HG02884 (cell line): ENCODE data around the gene PSMA2.

Experiments
- ATAC-seq: cut with Tn5 transposase; IDR thresholded peaks from one replicate; pipeline ENCODE4 v1.9.1; 2021; ENCODE audit warnings: mild to moderate bottlenecking, moderate library complexity; ENCODE audit not compliant: unreplicated experiment

Gene PSMA2

DNA sequence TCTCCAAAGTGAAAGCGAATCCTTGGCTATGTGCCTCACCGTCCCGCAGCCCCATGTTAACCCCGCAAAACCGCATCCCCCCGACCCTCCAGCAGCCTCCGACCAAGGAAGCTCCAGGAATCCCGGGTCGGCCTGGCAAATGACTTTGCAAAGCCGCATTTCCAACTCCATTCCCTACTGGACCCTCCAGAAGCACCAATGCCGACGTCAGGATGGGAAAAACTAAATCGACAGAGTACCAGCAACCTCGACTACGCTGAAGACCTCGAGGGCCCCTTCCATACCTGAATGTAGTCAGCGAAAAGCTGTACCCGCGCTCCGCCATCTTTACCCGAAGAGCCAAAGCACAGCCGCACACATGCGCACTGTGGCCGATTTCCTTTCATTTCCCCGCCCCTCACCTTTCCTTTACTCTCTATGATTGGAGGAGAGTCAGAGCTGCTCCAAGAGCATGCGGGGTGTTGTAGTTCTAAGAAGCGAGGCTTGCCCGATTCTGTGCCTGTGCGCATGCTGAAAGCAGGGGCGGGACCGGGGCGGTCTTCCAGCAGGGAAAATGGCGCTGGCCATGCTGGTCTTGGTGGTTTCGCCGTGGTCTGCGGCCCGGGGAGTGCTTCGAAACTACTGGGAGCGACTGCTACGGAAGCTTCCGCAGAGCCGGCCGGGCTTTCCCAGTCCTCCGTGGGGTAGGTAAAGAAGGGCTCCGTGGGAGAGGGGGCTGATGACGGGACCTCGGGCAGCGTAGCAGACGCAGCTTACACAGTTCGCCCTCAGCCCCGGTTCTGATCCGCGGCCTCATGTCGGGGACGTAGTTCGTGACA lies at the start of gene PSMA2, which contains the start of gene MRPL32:
TSS of gene PSMA2 (minus strand) at position 341 of the 818 bp plus-strand sequence. CDS start at position 325, 16 bp downstream.
TSS of gene MRPL32 (plus strand) at position 543 of the 818 bp plus-strand sequence. CDS start at position 554, 11 bp downstream.
- ATAC-seq = peak; percentile 99

DNA sequence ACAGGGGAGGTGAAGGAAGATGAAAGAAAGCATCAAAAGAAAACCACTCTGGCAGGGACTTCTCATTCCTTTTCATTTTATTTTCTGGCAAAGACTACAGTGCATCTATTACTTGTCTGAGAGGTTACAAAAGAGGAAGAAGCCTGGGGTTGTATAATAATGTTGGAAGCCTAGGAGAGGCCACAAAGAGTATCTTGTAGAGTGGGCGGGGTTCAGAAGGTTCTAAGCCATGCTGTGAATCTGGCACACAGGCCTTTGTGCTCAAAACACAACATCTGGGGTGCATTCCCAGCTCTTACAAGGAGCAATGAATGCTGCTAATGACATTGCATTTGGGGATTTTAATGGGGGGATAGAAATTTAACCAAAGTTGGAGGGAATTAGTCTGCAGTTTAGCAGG lies 49.6 kb upstream of the PSMA2 start:
- ATAC-seq = no peak

- ATAC-seq = no peak
Observed at GRCh38 chr7:42980514-42980913, 48.5 kb upstream of the PSMA2 start.

DNA sequence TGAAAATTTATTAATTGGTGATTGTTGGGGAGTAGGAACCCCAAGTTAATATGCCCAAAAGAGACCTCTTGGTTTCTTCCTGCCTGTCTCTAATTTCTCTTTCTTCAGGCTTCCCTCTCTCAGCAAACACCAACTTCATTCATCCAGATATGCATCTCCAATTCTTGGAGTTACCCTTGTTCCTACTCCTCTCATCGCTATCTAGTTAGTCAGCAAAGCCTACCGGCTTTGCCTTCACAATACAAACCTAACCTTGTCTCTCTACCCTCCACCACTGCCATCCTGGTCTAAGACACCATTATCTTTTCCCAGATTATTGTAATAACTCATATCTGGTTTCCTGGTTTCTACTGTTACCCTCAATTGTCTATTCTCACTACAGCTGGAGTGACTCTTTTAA lies 48.1 kb upstream of the PSMA2 start:
- no peak for ATAC-seq

DNA sequence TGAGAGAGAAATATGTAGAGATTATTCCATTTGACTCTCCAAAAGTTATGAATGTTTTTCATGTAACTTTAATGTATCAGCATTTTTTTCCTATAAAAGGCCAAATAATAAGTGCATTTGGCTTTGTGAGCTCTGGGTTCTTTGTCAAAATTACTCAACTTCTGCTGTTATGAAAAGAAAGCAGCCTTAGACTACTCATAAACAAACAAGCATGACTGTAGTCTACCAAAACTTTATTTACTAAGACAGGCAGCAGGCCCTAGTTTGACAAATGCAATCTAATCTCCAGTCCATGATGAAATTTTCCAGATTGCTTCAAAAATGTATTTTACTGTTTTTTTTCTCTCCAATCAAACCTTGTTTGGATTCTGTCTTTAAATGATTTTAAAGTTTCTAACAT lies 46.5 kb upstream of the PSMA2 start:
- ATAC-seq = no peak

DNA sequence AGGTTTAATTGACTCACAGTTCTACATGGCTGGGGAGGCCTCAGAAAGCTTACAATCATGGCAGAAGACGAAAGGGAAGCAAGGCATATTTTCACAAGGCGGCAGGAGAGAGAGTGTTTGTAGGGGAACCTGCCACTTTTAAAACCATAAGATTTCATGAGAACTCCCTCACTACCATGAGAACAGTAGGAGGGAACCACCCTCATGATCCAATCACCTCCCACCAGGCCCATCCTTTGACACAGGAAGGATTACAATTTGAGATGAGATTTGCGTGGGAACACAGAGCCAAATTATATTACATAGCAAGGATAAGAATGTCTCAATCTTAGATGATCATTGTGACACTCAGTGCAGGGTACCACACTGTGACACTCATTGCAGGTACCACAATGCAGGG lies 44.4 kb upstream of the PSMA2 start:
- no peak for ATAC-seq

DNA sequence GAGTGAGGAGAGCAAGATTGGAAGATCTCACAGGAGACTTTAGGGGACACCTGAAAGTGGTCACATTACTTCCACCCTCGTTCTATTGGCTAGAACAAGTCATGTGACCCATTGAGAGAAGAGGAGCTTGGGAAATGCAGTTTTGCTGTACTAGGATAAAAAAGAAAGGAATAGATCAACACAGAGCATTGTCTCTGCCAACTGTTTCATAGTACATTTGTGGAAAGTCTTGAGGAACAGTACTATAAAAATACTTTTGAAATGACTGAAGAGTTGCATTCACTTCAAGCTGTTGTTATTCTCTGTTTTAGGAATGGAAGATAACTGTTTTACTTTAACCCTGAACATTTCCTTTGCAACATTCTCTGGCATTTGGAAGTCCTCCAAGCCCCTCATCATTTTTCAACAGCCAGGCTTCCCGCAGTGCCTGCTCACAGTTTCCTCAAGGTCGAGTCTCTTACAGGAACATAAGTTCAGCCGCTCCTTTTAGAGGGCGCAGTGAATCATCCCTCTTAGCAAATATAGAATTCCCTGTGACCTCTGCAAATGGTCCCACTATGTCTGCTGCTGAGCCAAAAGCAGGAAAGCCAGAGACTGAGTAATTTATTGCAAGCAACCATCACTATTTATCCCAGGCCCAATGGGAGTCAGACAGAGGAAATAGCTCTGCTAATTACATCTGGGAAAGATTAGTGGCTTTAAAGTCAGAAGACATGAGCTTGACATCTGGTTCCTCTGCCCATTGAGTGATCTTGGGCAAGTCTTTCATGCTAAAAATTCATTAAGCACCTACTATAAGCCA lies 40.9 kb upstream of the PSMA2 start:
- ATAC-seq = no peak

DNA sequence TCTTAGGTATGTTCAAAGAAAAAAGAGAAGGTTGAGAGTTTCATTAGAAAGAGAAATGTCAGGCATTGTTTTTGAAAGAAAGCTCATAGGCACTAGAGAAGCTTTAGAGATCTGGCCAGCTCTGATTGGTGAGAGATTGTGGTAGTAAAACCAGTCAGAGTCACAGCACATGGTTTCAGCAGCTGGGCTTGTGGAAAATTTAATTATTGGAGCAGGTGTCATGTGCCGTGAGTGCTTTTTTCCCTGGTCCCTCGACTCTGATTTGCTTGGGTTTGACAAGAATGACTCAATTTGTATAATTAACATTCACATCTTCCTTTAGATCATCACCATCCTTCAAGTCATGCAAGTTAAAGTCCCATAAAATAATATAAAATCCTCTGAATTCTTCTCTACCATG lies 35.4 kb upstream of the PSMA2 start:
- ATAC-seq = no peak

DNA sequence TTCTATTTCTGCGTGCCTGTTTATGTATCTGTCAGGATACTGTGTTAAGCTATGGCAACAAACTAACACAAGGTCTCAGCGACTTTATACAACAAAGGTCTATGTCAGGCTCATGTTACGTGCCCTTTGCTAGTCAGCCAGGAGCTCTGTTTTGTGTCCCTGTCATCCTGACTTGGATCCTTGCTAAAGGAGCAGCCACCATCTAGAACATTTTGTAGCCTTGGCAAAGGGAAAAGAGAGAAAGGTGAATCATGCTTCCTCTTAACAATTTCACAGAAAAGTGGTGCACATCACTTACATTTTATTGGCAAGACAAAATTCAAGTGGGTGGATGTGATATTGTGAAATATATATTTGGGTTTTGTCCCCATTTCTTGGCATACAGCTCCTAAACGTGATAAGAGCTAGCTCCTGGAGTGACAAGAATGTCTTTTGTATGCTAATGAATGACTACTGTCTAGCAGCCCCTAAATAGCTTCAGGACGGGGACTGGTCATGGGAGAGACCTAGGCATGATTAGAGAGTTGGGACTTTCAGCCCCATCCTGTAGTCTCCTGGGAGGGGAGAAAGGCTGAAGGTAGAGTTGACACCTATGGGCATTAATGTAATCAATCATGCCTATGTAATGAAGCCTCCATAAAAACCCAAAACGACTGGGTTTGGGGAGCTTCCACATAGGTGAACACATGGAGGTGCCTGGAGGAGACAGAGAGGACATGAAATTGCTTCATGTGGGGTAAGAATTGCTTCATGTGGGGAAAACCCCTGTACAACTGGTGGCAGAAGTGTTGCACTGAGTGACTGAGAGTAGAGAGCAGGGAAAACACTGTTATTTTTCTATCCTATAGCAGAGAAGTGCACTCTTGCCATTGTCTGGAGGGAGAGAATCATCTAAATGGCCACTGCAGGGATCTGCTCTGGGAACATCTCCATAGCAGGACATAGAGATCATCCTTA lies 33.2 kb upstream of the PSMA2 start:
- ATAC-seq = no peak

DNA sequence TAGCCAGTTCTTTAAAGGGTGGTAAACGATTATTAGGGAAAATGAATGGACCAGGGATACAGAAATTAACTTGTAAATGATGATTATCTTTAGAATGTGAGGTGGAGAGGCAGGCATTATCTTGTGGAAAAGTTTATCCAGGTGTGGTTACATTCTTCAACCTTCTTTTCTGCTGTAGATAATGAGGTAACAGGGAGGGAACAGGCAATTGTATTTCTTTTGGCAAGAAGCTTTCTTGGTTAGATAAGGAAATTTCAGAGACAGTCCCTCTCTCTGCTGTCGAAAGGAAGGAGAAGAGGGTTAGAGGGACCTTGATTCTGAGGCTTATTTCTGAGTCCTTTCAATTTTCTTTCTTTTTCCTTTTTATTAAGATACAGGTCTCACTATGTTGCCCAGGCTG lies 32.3 kb upstream of the PSMA2 start:
- ATAC-seq = no peak

DNA sequence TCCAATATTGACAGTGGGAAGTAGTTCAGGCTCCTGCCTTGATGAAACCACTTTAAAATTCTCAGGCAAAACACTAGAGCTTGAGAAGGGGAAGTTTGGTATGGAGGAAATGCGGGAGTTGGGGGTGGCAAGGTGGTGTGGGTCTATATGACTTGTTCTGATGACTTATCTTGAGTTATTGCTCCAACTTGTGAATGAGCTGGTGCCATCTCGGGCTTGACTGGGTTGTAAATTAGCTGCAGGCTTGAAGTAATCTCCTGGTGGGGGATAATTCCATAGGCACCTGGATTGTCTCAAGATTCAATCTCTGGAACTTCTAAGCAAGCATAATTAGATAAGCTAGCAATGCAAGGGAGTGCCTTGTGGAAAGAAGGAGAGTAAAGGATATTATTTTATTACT lies 29.2 kb upstream of the PSMA2 start:
- no peak for ATAC-seq

DNA sequence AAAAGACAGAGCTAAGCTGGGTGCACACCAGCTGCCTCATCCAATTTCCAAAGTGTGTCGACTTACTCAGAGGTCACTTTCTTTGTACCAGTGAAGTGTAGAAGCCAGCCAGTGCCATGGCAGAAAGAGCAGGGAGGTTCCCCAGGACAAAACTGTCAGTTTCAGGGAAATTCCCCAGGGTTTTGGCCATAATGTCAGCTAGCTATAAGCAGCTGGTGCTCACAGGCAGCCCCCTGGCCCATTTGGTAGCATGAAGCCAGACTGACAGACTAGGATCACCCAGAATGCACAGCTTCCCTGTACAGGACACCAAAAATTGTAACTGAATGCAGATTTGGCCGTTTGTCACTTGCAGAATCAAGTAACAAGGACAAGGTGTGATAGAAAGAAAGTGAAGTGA lies 28.8 kb upstream of the PSMA2 start:
- ATAC-seq = no peak

GRCh38 chr7:42959549-42959948 lies 27.6 kb upstream of the PSMA2 start:
- no peak for ATAC-seq

GRCh38 chr7:42956062-42956461 lies 24.1 kb upstream of the PSMA2 start:
- ATAC-seq = no peak

DNA sequence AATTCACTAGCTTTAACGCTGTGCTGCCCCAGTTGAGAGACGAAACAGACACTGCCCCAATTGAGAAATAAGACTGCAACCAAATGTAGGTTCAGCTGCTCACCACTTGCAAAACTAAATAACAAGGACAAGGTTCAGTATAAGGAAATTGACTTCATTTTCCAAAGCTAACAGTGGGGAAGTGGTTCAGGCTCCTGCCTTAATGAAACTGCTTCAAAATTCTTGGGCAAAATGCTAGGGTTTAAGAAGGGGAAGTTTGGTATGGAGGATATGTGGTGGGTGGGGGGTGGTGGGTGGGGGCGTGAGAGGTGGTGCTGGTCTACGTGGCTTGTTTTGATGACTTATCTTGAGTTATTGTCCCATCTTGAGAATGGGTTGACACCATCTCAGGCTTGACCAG lies 22.0 kb upstream of the PSMA2 start:
- no peak for ATAC-seq

DNA sequence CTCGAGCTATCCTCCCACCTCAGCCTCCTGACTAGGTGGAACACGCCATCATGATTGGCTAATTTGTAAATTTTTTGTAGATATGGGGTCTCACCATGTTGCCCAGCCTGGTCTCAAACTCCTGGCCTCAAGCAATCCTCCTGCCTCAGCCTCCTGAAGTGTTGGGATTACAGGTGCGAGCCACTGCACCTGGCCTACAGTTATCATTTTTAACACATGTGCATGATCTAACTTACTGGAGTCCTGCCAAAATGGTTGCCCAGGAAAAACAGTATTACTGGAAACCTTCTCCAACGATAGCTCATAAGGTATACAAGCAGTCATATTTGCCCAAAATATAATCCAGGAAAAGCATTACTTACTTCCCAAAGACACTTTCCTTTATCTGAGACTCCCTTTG lies 20.4 kb upstream of the PSMA2 start:
- no peak for ATAC-seq

GRCh38 chr7:42950417-42950816 lies 18.4 kb upstream of the PSMA2 start:
- ATAC-seq = no peak

GRCh38 chr7:42947521-42947920 lies 15.5 kb upstream of the PSMA2 start:
- no peak for ATAC-seq

GRCh38 chr7:42946627-42946950 lies 14.6 kb upstream of the PSMA2 start:
- no peak for ATAC-seq

GRCh38 chr7:42945821-42946626 lies 14.1 kb upstream of the PSMA2 start:
- peak; percentile 73 for ATAC-seq
